ELR (cell line): Measurements from ENCODE around the gene ZFPM1.

Experiments
- DNase-seq: peaks from one replicate; pipeline ENCODE4 v3.0.0-alpha.2; 2015; ENCODE audit warnings: low read depth

ZFPM1 gene

GRCh38 chr16:88539652-88540345, 86.7 kb downstream of the ZFPM1 start:
- DNase-seq = no peak

- no peak for DNase-seq
Measured at GRCh38 chr16:88540346-88540977, 87.4 kb downstream of the ZFPM1 start.

DNA sequence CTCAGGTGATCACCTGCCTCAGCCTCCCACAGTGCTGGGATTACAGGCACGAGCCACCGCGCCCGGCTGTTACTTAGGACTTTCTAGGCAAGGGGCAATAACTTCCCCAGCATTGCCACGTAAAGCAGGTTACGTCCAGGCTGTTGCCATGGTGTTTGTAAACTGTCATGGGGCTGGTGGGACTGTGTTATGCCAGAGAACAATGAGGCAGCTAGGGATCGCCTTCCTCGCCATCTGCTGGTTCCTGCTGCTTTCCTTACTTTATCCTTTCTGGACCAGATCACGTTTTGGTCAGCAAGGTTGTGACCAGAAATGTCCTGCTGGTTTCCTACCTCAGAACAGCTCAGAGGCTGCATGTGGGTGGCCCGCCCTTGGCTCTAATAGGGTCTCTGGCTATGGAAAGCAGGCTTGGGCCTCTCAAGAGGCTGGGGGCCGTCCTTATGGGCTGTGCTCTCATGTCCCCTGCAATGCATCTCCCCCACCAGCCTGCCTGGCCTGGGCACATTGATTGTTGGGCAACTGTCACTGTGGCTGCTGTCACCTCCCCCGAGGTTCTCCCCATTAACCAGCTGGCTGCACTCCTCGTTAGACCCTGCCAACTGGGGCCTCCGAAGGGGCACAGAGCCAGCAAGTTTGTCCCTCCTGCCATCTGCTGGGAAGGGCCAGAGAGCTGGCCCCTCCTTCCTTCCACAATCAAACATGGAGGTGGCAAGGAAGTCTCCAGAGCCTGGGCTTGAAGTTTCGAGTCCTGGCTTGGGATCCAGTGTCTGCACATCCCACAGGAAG, 88.9 kb downstream of the ZFPM1 start:
- no peak for DNase-seq

DNA sequence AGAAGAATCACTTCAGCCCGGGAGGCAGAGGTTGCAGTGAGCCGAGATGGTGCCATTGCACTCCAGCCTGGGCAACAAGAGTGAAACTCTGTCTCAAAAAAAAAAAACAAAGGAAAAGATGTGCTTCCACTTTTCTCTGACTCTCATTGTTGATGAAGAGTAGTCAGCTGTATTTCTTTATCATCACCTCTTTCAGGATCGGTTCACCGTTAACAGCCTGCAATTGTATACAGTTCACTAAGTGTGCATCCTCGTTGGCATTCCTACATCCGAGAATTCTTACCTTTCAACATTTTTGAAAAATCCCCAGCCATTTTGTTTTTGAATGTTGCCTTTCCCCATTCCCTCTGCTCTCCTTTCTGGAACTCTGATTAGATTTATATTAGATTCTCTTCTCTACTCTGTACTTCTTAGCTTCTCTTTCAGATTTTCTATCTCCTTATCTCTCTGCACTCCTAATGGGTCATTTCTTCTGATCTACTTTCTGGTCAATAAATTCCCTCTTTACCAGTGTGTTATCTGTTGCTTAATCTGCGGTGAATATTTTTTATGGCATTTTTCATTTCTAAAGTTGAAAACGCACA, 90.2 kb downstream of the ZFPM1 start:
- no peak for DNase-seq

- no peak for DNase-seq
Measured at GRCh38 chr16:88545781-88546180, 92.7 kb downstream of the ZFPM1 start.

DNA sequence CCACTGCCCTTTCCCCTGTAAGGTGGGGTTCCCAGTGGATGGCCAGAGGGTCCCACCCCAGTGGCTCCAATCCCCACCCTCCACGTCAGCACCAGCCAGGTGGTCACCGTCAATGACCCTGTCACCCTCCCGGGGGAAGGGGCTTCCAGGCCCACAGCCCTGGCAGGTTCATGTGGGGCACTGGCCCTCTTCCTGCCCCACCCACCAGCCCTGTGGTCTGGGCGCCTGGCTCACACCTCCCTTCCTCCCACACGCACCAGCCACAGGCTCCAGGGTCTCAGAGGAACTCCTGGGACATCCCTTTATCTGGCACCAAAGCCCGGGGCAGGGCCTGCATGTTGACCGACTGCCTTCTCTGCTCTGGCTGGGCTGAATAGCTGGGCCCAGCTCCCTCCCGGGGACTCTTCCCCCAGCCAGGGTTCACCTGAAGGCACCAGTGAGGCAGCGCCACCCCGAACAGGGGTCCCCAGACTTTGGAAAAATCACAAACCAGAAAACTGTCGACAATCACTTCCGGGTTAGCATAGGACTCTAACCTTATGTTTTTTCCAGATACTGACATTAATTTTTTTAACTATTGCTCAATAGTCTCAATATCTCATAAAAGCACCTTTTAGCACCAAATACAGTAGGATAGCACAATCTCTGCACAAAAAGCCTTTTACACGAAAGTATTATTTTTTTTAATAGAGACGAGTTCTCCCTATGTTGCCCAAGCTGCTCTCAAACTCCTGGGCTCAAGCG, 95.2 kb downstream of the ZFPM1 start:
- no peak for DNase-seq

DNA sequence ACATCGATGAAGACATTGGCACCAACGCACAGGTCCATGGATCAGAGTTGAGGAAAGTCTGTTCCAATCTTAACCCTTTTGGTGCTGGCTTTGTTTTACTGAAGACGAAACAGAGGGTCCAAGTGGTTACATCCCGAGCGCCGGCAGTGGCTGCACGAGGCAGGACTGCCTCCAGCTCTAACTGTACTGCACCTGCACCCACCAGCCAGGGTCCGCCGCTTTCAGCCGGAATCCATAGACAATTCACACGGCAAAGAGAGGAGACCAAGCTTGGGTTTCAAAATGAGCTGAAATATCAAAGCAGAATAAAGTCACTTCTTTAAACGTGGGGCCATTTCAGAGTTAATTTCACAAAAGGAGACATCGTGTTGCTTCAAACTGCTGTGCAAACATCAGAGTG, 95.9 kb downstream of the ZFPM1 start:
- no peak for DNase-seq

DNA sequence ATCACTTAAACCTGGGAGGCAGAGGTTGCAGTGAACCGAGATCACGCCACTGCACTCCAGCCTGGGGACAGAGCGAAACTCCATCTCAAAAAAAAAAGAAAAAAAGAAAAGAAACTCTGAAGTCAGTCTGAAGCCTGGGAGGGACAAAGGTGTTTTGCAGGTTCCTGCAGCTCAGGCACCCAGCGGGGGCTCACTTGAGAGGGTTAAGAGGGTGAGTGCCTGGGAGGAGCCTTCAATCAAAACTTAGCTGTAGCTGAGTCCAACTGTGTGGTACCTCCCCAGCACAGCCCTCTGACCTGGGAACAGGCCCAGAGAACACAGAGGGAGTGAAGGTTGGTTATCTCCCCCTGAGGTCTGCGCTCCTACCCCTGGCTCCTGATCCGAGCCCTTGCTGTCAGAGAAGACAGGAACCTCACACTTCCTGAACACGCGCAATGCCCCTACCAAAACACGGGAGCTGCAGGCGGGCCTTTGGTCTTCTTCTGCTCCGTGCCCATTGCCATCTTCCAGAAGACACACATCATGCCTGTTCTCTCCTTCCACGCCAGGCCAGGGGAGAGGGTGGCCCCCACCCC, 96.7 kb downstream of the ZFPM1 start:
- no peak for DNase-seq

GRCh38 chr16:88550246-88550661, 97.2 kb downstream of the ZFPM1 start:
- DNase-seq = no peak

DNA sequence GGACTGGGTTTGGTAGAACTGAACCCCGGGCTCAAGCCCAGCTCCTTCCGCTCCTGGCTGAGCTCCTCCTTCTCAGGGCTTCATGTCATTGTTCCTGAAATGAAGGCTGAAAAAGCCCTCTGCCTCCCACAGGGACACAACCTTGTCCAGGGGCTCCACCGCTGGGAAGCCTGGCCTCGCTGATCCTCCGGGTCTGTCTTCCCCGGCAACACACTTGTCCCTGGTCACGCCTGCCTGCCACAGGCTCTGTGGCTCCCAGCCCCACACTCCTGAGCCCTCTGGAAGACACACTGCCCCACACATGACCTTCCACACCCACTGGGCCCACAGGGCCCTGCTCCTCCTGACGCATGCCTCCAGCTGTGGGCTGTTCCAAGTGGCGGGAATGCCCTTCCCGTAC, 99.1 kb downstream of the ZFPM1 start:
- DNase-seq = no peak

GRCh38 chr16:88552815-88553214, 99.7 kb downstream of the ZFPM1 start:
- no peak for DNase-seq

- no peak for DNase-seq
Measured at GRCh38 chr16:88553739-88554138, 100.7 kb downstream of the ZFPM1 start.

GRCh38 chr16:88554711-88555264, 101.7 kb downstream of the ZFPM1 start:
- DNase-seq = no peak

- DNase-seq = no peak
Measured at GRCh38 chr16:88556294-88556988, 103.4 kb downstream of the ZFPM1 start.

DNA sequence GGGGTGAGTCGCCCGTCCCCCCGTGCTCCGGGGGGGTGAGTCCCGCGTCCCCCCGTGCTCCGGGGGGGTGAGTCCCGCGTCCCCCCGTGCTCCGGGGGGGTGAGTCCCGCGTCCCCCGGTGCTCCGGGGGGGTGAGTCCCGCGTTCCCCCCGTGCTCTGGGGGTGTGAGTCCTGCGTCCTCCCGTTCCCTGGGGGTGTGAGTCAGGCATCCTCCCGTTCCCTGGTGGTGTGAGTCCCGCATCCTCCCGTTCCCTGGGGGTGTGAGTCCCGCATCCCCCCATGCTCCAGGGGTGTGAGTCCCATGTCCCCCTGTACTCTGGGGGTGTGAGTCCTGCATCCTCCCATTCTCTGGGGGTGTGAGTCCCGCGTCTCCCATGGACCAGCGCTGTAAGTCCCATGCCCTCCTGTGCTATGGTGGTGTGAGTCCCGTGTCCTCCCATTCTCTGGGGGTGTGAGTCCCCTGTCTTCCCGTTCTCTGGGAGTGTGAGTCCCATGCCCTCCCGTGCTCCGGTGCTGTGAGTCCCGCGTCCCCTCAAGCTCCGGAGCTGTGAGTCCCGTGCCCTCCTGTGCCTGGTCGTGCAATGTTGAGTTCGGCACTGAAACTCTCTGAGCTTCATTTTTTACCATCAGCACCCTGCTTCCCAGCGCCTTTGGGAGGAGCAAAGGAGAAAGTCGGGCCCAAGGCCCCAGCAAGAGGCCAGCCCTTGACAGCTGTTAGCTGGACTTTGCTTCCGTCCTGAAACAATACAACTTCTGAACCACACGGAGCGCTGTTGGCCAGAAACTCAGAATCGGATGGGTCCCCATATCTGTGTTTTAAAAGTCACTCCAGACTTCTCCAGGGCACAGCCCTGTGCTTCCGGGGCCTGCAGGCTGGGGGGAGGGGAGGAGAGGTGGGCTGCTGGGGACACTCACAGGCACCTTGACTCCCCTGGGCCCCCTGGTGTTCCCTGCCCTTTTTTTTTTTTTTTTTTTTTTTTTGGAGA, 105.7 kb downstream of the ZFPM1 start:
- DNase-seq = peak; percentile 68

- DNase-seq = peak; percentile 50
Measured at GRCh38 chr16:88560714-88561484, 107.8 kb downstream of the ZFPM1 start.

- DNase-seq = peak; percentile 71
Measured at GRCh38 chr16:88561485-88562359, 108.6 kb downstream of the ZFPM1 start.

- peak; percentile 77 for DNase-seq
Measured at GRCh38 chr16:88566158-88566557, 113.1 kb downstream of the ZFPM1 start.
